Measurements from ENCODE around the gene RGS14.

The RGS14 gene

DNA sequence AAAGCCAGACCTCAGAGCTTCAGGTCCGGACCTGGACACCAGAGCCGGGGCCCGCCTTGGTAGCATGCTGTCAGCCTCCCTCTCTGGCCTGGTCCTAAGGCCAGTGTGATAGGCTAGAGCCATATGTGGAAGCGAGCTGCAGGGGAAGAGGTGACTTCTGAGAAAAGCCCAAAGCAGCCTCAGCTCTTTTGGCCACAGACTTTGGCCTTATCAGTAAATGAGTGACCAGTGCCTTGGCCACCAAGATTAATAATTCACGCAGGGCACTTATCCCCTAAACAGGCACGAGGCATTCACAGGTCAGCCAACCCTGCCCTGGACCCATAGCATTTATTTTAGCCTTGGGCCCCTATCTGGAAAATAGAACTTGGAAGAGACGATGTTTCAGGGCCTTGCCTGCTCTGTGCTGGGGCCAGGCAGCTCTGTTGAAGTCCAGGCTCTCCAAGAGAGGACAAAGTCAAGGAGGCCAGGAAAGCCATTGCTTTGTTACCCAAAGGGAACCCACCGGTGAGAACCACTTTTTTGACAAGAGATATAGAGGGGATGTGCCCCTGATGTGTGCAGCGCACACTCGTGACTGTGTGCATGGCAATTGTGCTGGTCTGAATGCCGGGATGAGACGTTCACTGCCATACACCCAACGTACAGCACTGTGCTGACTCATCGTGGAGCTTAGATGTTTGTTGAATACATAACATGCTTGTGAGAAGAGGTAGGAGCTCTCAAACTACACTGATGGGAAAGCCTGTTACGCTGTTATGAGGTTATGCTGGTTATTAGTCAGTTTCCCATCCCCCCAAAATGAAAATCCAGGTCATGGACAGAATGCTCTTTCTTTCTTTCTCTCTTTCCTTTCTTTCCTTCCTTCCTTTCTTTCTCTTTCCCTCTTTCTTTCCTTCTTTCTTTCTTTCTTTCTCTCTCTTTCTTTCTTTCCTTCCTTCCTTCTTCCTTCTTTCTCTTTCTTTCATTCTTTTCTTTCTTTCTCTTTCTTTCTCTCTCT lies 21.5 kb downstream of the RGS14 start:
- DNase-seq (ENCODE audit: low spot score): peak; percentile 77

DNA sequence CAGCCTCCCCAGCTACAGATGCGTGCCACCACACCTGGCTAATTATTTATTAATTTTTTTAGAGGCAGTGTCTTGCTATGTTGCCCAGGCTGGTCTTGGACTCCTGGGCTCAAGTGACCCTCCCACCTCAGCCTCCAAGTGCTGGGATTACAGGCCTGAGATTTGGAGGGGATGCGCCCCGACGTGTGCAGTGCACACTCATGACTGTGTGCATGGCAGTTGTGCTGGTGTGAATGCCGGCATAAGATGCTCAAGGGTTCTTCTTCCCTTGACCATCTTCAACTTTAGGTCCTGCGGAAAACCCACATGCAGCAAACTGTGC lies 23.0 kb downstream of the RGS14 start:
- no peak for DNase-seq (ENCODE audit: low spot score)

DNA sequence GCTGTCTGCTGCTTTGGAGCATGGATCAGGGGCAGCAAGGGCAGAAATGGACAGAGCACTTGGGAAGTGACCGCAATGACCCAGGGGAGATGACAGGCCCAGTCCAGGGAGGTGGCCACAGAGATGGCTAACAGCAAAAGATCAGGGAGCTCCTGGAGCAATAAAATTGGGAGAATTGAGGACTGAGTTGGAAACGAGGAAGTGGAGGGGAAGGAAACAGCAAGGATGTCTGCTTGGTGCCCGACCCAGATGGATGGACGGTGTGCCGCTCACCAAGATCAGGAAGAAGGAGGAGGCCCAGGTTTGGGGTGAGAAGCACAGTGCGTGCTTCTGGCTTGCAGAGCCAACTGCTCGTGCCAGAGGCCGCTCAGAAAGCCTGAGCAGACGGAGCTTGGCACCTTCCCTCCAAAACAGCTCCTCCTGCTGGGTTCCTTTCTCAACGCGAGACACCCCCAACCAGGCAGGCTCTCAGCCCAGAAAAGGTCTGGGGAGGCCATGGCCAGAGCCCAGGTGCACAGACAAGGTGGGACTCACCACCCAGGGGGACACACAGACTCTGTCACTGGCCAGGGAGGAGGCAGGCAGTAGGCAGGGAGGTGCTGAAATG lies 24.8 kb downstream of the RGS14 start:
- peak; percentile 21 for DNase-seq (ENCODE audit: low spot score)

DNA sequence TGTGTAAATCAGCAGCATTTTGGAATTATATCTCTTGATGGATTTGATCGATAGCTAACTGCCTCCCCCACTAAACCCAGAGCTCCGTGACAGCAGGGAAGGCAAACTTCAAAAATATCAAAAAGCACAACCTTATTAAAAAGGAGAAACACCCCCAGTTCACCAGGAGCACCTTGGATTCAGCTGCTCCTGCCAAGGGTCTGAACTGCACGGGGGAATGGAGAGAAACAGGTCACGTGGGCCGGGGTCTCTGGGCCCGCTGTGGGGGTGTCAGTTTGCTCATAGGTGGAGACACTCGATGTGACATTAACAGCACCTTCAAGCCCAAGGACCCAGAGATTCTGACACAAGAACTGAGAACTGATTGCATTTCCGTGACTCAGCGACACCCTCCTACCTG lies 25.5 kb downstream of the RGS14 start:
- DNase-seq (ENCODE audit: low spot score): no peak

DNA sequence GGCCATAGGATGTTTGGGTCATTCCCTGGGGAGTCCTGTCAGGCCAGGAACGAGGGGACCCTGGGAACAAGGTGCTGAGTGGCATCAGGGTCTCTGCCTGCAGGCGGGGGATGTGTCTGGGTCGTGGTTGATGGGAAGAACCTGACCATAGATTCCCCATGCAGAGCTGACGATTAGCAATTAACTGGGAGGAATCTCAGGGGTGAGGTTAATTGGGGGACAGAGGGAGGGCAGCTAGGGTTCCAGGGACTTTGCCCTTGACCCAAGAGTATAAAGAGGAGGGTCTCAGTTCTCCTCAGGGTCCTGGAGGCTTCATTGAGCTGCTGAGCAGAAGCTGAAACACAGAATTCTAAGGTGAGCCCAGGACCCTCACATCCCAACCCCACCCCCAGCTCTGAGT lies 26.4 kb downstream of the RGS14 start, which contains the start of gene SLC34A1:
SLC34A1 (plus strand) TSS at position 301 of the 400 bp plus-strand sequence. CDS start 1,308 bp downstream, outside the sequence.
- no peak for DNase-seq (ENCODE audit: low spot score)

DNA sequence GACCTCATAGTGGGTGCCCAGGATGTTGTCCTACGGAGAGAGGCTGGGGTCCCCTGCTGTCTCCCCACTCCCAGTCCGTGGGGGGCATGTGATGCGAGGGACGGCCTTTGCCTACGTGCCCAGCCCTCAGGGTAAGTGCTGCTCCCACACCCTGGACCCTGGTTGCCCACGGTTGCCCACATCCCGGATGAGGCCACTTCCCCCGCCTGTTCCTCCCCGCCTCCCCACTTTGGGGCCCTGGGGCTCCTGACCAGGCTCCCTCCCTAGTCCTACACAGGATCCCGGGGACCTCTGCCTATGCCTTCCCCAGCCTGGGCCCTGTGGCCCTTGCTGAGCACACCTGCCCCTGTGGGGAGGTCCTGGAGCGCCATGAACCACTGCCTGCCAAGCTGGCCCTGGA lies 28.0 kb downstream of the RGS14 start:
- DNase-seq (ENCODE audit: low spot score): no peak

DNA sequence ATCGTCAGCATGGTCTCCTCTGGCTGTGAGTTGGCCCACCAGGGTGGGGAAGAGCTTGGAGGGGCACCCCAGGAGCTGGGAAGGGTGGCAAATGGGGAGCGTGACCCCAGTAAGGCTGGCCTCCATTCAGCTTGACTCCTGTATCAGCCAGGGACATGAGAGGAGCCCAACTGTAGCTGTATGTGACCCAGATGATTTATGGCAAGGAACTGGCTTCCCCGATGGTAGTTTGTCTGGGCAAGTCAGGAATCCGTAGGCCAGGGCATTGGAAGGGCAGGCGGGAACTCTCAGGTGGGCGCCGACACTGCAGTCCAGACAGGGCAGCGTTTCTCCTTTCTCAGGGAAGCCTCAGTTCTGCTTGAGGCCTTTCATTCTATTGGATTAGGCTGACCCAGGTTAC lies 28.8 kb downstream of the RGS14 start:
- no peak for DNase-seq (ENCODE audit: low spot score)

DNA sequence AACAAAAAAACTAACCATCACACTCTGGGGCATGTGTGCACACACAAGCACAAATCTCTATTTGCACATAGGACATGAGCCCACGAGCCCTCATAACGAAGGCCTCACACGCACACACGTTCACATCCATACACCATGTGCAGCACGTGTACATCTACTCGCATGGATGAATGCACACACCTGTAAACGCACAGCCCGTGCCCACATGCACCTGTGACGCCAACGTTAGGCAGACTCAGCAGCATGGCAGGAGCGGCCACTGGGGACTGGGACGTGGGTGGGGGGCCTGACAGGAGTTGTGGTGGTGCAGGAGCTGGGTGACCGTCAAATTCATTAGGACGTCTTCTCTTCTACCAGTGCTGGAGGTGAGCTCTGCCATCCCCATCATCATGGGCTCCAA lies 29.7 kb downstream of the RGS14 start:
- DNase-seq (ENCODE audit: low spot score): no peak

DNA sequence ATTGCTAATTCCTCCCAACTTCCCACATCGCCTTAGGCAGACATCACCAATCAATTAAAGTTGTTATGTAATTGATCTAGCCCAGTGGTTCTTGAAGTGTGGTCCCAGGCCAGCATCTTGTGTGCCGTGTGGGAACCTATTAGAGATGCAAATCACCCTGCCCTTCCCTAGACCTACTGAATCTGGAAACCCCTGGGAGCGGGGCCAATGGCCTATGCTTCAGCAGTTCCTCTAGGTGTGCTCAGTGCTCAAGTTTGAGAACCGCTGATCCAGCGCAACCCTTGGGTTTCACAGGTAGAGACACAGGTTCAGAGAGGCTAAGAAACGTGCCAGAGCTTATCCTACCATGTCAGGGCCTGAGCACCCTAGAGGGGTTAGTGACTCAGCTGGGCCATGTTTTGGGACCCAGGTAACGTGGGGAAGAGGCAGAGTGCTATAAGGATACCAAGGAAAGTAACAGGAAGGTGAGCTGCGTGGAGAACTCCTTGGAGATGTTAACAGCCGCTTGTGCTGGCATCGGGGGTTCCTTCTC lies 30.9 kb downstream of the RGS14 start:
- DNase-seq (ENCODE audit: low spot score): no peak

DNA sequence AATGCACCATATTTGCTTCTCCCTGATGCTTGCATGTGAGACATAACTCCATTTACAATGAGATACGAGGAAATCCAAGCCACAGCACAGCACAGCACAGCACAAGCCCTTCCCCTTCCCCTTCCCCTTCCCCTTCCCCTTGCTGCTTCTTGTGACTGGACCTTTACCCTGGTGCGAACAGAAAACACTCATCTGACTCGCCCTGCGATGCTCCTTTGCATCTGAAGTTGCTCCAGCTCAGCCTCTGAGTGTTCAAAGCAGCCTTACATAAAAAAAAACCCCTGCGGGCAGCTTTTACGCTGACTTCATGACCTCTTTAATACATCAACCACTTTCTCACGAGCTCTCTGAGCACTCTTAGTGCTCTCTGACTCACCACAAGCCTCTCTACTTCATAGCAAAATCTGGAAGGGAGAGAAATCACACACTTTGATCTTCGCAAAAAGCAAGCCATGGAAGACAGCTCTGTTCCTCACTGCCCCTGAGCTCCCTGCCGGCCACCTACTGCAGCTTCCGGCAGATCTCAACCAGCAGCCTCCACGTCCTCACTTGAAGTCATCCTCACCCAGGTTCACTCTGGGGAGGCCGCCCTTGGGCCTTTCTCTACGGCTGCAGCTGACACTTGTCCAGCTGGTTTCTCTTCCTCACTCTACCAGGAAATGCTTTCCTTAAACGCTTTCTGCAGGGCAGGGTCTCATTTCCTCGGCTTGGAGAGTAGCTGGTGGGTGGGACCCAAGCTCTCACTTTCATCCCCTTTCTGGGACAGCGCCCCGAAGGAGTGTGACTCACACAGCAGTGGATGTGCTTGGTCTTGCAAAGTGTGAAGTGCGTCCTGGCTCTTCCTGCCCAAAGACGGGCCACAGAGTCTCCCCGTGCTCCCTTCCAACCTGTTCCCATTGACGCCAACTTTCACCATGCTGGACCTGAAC lies 31.8 kb downstream of the RGS14 start:
- DNase-seq (ENCODE audit: low spot score): no peak

DNA sequence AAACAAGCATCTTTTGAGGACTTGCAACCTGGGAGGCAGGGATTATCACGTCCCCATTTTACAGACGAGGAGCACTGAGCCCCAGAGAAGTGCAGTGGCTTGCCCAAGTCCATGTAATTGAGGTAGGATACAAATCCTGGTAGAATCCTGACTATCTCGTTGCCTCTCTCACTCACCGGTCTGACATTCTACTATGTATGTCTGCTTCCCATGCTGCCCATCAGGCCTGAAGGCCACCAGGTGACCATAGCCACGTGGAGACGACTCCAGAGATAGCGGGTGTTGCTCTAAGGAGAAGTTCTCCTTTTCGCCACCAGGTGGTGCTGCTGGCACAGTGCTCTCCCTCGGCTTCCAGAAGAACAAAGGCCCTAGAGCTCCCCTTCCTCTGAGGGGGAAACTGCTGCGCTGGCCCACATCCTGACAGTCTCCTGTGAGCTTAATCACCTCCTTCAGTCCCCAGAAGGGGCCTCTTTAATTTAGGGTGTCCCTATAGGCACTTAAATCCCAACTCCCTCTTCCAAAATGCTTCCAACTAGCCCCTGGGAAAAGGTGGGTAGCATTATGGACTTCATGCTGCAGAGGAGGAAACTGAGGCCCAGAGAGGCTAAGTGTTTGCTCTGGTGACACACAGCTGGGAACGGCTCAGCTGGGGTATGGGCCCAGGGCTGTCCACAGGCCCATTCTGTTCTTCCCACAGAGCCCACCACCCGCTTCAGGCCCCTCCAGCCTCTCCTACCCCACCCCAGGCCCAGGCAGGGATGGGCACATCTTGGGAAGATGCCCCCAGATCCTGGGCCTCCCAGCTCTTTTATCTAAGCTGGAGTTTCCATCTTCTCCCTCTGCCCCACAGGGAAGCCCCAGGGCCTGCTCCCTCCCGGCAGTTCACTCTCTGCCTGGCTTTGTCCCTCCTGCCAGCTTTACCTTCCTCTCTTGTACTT lies 32.9 kb downstream of the RGS14 start:
- peak; percentile 83 for DNase-seq (ENCODE audit: low spot score)

DNA sequence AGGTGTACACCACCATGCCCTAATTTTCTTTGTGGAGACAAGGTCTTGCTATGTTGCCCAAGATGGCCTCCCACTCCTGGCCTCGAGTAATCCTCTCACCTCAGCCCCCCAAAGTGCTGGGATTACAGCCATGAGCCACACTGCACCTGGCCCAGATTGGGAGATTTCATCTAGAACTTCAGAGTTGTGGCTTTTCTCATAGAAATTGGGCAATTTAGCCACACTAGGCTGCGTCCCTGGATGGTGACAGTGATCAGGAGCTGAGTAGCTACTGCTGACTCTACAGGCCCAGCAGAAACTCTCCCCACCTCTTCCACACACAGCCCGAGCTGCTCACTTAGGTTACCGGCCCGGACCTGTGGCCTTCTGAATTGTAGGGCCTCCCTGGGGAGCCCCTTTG lies 35.0 kb downstream of the RGS14 start:
- DNase-seq (ENCODE audit: low spot score): no peak

DNA sequence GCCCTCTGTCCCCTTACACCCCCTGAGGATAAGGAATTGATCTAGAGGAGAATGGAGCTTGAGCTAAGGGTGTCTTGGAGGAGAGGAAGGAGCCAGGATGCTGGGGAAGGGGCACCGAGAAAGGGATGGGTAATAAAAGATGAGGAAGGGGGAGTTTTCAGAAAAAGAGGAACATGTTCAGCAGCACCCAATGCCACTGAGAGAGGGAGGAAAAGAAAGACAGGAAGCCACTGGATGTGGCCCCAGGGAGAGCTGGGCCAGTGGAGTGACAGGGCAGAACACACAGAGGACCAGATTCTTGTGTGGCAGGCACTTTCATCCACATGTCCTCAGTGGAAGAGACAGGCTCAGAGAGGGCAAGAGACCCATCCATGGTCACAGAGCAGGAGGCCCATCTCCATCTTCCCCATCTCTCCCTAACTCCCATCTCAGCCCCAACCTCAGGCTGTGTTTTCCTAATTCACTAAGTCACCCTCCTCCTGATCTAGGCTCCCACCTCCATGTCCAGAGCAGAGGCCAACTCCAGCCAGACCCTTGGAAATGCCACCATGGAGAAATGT lies 35.6 kb downstream of the RGS14 start:
- DNase-seq (ENCODE audit: low spot score): no peak

DNA sequence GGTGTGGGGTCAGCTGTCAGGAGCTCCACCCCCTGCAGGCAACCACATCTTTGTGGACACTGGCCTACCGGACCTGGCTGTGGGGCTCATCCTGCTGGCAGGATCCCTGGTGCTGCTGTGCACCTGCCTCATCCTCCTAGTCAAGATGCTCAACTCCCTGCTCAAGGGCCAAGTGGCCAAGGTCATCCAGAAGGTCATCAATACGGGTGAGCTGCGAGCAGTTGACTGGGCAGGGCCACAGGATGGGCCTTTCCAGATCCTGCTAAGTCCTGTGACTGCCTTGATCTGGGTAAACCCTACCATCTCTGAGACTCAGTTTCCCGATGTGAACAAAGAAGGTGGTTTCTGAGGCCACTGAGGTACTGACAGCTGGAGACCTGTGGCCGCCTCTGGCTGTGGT lies 36.3 kb downstream of the RGS14 start:
- DNase-seq (ENCODE audit: low spot score): no peak

DNA sequence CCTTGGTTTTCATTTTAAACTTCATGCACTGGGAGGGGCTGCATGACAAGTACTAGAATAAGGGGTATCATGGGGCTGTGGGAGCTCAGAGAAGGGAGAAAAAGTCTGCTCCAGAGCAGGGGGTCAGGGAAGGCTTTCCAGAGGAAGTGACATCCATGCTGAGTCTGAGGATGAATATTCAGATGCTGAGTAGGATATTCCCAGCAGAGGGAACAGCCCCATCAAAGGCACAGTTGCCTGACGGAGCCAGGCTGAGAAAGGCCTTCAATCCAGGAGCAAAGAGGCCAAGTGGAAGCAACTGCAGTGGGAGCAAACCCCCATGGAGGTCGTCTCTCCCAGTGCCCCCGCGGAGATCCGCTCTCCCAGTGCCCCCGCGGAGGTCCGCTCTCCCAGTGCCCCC lies 38.4 kb downstream of the RGS14 start:
- DNase-seq (ENCODE audit: low spot score): no peak

DNA sequence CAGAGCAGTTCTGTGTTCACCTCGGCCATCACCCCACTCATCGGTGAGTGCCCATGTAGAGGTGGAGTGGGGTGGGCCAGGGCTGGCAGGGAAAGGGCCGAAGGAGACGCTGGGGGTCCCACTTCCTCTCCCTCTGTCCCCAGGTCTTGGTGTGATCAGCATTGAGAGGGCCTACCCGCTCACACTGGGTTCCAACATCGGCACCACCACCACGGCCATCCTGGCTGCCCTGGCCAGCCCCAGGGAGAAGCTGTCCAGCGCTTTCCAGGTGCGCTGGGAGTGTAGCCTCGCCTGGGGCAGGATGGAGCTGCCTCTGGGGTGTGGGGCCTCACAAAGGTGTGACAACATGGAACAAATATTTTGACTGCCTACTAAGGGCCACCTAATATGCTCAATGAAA lies 39.1 kb downstream of the RGS14 start:
- DNase-seq (ENCODE audit: low spot score): no peak

DNA sequence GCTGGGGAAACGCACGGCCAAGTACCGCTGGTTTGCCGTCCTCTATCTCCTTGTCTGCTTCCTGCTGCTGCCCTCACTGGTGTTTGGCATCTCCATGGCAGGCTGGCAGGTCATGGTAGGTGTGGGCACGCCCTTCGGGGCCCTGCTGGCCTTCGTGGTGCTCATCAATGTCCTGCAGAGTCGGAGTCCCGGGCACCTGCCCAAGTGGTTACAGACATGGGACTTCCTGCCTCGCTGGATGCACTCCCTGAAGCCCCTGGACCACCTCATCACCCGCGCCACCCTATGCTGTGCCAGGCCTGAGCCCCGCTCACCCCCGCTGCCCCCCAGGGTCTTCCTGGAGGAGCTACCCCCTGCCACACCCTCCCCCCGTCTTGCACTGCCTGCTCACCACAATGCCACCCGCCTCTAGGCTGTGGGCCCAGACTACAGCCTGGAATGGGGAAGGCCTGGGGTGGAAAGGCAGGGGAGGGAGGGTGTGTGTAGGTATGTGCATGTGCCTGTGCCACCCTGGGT lies 40.2 kb downstream of the RGS14 start:
- no peak for DNase-seq (ENCODE audit: low spot score)

DNA sequence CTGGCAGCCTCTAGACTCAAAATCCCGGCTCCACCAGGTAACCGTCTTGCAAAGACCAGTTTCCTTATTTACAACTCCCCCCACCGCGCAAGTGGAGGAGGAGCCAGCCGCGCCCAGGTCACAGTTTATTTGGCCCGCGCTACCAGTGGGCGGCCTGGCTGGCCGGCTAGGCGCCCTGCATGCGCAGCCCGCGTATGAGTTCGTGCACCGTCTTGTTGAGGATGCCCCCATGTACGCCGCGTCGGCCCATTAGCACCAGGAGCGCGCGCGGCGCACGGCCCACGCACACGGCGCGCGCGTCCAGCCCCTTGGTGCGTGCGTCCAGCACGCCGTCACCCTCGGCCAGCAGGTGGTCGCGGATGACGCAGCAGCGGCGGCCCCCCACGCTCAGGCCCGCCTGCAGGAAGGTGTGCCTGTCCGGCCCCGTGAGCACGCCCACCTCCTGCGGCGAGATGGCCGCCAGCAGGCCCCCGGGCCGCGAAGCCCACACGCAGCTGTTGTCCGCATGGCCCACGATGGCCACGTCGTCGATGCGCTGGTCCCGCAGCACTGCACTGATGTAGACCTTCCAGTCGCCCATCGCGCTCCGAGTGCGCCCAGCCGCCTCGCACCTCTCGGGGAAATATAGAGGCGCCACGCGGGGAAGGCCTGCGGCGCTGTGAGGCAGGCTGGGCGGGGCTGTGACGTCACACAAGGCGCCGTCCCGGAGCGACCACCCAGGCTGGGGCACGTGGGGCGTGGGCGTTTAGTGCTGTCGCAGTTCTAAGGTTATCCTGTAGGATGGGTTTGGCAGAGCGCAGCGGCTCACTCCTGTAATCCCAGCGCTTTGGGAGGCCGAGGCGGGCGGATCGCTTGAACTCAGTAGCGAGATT lies 42.5 kb downstream of the RGS14 start, which contains the start of gene PFN3:
PFN3 (minus strand) TSS at position 665 of the 872 bp plus-strand sequence; CDS start at position 580, 85 bp downstream.
- no peak for DNase-seq (ENCODE audit: low spot score)

Data from hematopoietic multipotent progenitor cell treated with erythropoietin and hydrocortisone succinate and interleukin-3 and kit ligand, for 15 days (in vitro differentiated cells).